GM19351 (cell line): ENCODE data around the gene PRKD3.

ENCODE experiments used
- ATAC-seq: cut with Tn5 transposase; IDR thresholded peaks from one replicate; pipeline ENCODE4 v1.9.1; 2021; ENCODE audit warnings: mild to moderate bottlenecking, moderate library complexity; ENCODE audit not compliant: unreplicated experiment

Gene PRKD3

GRCh38 chr2:37343537-37344434, 19.2 kb upstream of the PRKD3 start:
- ATAC-seq: no peak

- ATAC-seq: no peak
These were observed 18.1 kb upstream of the PRKD3 start for GRCh38 chr2:37342591-37343220.

GRCh38 chr2:37340637-37341036, 16.0 kb upstream of the PRKD3 start:
- ATAC-seq: no peak

GRCh38 chr2:37338933-37339332, 14.3 kb upstream of the PRKD3 start:
- ATAC-seq: no peak

- ATAC-seq: no peak
These were observed 13.1 kb upstream of the PRKD3 start for GRCh38 chr2:37337620-37338280.

- ATAC-seq: no peak
These were observed 11.0 kb upstream of the PRKD3 start for GRCh38 chr2:37335604-37336003.

GRCh38 chr2:37333256-37333655, 8.6 kb upstream of the PRKD3 start:
- no peak for ATAC-seq

- no peak for ATAC-seq
These were observed 7.9 kb upstream of the PRKD3 start for GRCh38 chr2:37332560-37332959.

GRCh38 chr2:37330681-37331080, 6.0 kb upstream of the PRKD3 start:
- no peak for ATAC-seq

- ATAC-seq: no peak
These were observed 2.4 kb upstream of the PRKD3 start for GRCh38 chr2:37326866-37327634.

- ATAC-seq: no peak
These were observed 1.7 kb upstream of the PRKD3 start for GRCh38 chr2:37326285-37326684.

GRCh38 chr2:37325625-37326071, 1.0 kb upstream of the PRKD3 start:
- no peak for ATAC-seq

- no peak for ATAC-seq
These were observed 172 bp downstream of the PRKD3 start for GRCh38 chr2:37324536-37324785.

GRCh38 chr2:37323781-37324535, 675 bp downstream of the PRKD3 start:
- ATAC-seq: peak; percentile 25

- no peak for ATAC-seq
These were observed 1.4 kb downstream of the PRKD3 start for GRCh38 chr2:37323176-37323780.

GRCh38 chr2:37322368-37322767, 2.3 kb downstream of the PRKD3 start:
- no peak for ATAC-seq

GRCh38 chr2:37321029-37321682, 3.5 kb downstream of the PRKD3 start:
- ATAC-seq: no peak

GRCh38 chr2:37319754-37320609, 4.7 kb downstream of the PRKD3 start:
- no peak for ATAC-seq

- ATAC-seq: peak; percentile 76
These were observed 6.2 kb downstream of the PRKD3 start for GRCh38 chr2:37318401-37318800.
